GM19324 (cell line): ENCODE data around the gene LRMDA.

ENCODE experiments used
- ATAC-seq: cut with Tn5 transposase; IDR thresholded peaks from one replicate; pipeline ENCODE4 v1.9.1; 2021; ENCODE audit warnings: mild to moderate bottlenecking, moderate library complexity; ENCODE audit not compliant: unreplicated experiment, low FRiP score

Gene LRMDA

DNA sequence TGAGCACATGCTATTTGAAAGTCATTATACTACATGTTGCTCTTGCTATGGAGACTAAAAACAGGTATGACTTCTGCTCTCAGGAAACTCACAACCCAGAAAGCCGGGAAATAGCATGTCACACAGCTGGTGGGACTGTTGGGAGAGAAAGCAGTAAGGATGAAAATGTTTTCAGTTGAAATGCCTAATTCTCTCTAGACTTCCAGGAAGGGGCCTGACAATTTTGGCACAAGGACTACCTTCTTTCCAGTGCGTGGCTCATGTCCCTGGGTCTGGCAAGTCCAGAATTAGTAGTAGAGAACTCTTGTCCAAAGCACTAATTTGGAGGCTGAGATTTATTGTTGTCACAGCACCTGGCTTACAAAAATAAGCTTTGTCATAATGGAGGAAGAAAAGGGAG, 567.6 kb downstream of the LRMDA start:
- no peak for ATAC-seq

GRCh38 chr10:75999515-76000209, 568.2 kb downstream of the LRMDA start:
- ATAC-seq = no peak

DNA sequence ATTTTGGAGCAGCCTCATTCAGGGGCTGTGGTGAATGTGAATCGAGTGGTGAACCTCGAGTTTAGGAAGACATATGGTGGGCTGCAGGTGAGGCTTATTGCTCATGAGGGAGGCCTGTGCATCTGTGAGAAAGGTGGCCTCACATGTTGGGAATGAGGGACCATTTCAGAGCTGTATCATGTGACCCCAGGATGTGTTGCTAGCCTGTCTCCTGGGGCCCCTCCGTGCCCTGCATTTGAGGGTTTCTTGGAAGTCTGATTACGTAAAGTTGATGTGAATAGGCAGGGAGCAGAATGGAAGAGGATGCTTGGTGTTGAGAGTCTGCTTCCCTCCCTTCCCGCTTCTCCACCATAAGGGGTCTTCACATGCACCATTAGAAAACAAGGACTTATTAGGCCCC, 569.1 kb downstream of the LRMDA start:
- no peak for ATAC-seq

- ATAC-seq = no peak
Observed at GRCh38 chr10:76001019-76001418, 569.6 kb downstream of the LRMDA start.

DNA sequence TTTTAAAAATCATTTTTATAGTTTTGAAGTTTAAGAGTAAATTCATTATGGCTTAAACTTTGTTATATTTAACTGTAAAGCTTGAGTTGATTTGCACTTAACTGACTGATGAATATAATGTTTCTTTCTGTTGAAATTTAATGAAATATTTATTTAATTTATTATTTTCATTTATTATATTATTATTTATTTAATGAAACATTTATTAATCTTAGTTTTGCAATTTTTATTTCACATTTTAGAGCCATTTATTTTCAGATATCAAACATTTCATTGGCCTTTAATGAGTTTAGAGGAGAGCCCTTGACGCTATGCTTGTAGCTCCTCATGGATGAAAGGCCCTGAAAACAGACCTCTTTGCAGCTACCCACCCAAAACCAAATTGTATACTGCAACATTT, 570.0 kb downstream of the LRMDA start:
- ATAC-seq = no peak

GRCh38 chr10:76002262-76002854, 570.9 kb downstream of the LRMDA start:
- no peak for ATAC-seq

- no peak for ATAC-seq
Observed at GRCh38 chr10:76007667-76008181, 576.3 kb downstream of the LRMDA start.

DNA sequence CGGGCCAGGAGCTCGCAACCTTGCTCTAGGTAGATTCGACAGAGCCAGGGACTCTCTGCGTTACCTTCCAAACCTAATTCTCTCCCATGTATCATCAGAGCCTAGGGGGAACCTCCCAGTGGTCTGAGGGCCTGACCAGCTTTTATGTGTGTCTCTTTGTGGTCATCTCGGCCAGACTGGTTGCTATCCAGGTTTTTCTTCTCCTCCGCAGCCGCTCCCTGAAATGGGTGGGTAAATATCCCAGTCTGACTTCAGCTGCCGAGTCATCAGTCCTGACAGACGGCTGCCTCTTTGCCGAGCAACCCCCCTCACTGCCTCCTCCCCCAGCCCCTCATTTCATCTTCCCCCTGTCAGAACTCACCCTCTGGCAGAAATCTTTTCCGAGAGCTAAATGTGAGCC, 578.1 kb downstream of the LRMDA start:
- ATAC-seq = no peak

- ATAC-seq = no peak
Observed at GRCh38 chr10:76010703-76011102, 579.3 kb downstream of the LRMDA start.

DNA sequence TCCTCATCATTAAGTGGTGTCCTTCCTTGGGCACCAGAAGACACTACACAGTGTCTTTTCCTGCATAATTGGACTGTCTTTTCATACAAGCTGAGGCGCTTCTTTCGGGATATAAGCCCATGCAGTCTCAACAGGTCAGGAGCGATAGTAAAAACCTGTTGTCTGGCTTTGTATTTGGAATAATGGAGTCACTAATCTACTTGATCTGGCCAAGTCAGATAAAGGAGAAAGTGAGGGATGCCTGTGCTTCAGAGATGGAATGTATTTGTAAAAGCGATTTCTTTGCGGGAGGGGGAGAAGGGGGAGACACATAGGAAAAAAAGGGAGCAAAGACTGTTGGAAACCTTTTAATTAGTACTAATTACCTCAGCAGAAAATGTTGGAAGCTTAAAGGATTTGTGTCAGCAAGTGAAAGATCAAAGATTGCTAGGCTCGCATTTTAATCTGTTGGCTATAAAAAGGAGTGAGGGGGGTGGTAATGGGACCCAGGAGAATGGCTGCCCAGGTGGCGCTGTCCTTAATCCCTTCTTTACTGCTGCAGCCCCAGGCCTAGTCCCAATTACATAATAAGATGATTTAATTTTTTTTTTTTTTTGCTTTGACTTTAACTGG, 581.4 kb downstream of the LRMDA start:
- no peak for ATAC-seq

DNA sequence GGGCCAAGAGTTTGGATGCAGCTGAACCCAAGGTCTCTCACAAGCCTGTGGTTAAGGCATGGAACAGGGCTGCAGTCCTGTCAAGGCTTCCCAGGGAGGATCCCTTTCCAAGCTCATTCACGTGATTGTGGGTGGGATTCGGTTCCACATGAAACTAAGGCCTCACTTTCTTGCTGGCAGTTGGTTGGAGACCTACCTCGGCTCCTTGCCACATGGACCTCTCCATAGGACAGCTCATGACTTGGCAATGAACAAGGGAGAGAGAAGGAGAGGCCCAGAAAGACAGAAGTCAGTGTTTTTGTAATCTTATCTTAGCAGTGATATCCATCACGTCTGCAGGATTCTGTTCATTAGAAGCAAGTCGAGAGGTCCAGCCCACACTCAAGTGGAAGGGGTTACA, 583.8 kb downstream of the LRMDA start:
- ATAC-seq = no peak

GRCh38 chr10:76017026-76017732, 585.8 kb downstream of the LRMDA start:
- ATAC-seq = no peak

- no peak for ATAC-seq
Observed at GRCh38 chr10:76017733-76018433, 586.5 kb downstream of the LRMDA start.

DNA sequence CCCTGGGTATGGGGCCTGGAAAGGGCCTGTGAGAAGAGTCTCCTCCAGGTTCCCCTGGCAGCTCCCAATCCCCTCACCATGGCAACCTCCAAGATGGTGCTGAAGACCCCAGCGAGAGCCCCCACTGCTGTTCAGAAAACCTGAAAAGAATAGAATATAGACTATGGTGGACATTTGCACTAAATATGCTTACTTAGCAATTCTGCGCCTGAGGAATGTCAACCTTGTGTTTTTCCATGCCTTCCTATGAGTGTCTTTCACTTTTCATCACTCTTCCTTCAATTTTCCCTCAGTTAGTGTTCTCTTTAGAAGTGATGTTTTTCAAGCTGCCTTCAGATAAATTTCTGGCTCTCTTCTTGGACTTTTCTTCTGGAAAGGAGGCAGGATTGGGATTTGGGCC, 589.2 kb downstream of the LRMDA start:
- no peak for ATAC-seq

- ATAC-seq = no peak
Observed at GRCh38 chr10:76021398-76021797, 590.0 kb downstream of the LRMDA start.

GRCh38 chr10:76022366-76022765, 590.9 kb downstream of the LRMDA start:
- no peak for ATAC-seq

- ATAC-seq = no peak
Observed at GRCh38 chr10:76023007-76023406, 591.6 kb downstream of the LRMDA start.

- no peak for ATAC-seq
Observed at GRCh38 chr10:76024460-76025123, 593.2 kb downstream of the LRMDA start.

DNA sequence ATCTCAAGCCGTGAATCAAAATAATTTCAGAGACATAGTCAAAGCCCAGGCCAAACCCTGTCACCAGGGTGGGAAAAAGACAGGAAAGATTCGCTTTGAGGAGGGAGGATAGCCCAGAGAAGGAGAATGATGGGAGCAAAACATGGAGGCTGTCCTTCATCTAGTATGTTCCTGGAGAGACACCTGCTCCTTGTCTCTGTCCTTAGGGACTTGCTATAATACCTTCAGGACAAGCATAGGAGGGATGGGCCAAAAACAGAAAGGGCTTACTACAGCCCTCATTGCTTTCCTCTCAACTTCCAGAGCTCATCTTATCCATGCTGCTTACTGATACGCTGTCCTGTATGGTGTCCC, 593.7 kb downstream of the LRMDA start:
- ATAC-seq = no peak

DNA sequence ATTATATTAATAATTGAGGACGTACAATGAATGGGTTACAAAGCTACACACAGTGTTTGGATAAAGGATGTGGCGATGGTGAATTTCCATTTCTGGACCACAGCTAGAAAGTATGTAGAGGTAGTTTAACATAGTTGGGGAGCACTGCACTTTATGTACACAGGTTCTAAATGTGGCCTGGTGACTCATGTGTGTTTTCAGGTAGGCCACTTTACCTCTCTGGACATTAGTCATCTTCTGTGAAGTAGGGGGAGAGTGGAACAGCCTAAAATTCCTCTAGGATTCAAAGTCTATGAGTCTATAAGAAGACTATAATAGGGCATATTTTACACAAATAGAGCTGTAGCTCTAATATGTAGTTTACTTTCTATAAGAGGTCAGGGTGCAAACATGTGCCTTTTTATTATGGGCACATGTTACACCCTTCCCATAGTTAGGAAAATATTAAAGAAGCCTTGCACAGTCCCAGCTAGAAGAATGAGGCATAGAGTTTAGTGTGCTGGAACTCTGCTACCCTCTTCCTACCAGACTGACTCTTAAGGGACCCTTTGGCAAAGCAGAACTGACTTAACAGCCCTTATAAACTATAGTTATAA, 594.9 kb downstream of the LRMDA start:
- ATAC-seq = no peak
